Measurements from ENCODE around the gene SLX9.

DNA sequence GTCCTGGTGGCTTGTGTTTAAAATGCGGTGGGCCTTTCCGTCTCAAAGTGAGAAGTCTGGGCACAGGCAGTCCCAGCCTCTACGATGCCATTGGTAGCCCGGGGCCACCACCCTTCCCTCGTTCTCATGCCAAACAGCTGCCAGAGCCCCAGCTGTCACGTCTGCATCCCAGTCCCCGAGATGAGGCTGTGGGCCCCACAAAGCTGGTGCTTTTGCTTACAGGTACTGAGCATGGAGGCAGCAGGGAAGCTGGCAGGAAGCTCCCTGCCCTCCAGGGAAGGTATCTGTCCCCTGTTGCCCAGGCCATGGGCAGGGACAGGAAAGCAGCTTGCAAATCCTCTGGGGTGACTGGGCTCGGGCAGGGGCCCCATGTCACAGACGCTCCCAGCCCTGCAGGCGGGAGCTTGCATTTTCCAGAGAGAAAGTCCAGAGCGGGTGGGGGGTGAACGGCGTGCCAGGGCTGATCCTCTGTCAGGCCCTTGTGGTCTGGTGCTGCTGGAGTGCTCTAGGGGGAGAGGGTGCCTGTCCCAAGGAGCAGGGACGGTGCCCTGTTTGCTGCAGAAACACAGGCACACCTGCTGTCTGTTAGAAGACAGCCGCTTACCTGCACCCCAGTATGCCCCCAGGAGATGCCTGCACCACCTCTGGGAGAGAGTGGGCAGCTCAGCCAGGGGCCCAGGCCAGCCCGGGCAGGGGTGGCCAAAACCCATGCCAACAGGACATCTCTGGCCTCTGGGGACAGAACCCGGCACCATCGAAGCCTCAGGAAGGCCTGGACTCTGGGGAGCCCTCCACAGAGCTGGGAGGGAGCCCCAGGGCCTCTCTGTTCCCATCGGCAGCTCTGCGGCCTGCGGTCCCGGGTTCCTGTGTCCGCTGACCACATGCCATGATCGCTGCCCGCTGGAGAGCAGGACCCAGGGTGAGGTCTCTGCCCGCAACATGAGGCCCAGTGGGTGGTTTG, 45.9 kb downstream of the SLX9 start:
- TF ChIP-seq EZH2phosphoT487 (IDR thresholded peaks at IDR 0.05; ENCODE audit: borderline replicate concordance, low read length): no peak
- TF ChIP-seq, protein P1, sequence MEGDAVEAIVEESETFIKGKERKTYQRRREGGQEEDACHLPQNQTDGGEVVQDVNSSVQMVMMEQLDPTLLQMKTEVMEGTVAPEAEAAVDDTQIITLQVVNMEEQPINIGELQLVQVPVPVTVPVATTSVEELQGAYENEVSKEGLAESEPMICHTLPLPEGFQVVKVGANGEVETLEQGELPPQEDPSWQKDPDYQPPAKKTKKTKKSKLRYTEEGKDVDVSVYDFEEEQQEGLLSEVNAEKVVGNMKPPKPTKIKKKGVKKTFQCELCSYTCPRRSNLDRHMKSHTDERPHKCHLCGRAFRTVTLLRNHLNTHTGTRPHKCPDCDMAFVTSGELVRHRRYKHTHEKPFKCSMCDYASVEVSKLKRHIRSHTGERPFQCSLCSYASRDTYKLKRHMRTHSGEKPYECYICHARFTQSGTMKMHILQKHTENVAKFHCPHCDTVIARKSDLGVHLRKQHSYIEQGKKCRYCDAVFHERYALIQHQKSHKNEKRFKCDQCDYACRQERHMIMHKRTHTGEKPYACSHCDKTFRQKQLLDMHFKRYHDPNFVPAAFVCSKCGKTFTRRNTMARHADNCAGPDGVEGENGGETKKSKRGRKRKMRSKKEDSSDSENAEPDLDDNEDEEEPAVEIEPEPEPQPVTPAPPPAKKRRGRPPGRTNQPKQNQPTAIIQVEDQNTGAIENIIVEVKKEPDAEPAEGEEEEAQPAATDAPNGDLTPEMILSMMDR (IDR thresholded peaks at IDR 0.05; ENCODE audit: low read depth, low read length, poor library complexity, severe bottlenecking): no peak
